H1 (cell line): ENCODE data around the gene TMEM243. TPM values are rescaled to one million over a fixed set of nuclear protein-coding genes. Genes with fewer than 3 reads are reported as not detected.
A peak's percentile ranks its signal among the peaks of the same experiment; 100 is the strongest.

Experiments used
- CTCF ChIA-PET: fragments of 300-600 bp; sonication (Branson Sonifier 250); formaldehyde crosslinking; loops from one replicate; lab custom pipeline; 2021; ENCODE audit not compliant: partially characterized antibody; lab: Charles Lee
- POLR2A ChIA-PET: fragments of 300-600 bp; sonication (Branson Sonifier 250); formaldehyde crosslinking; loops from one replicate; lab custom pipeline; 2021; ENCODE audit warnings: inconsistent platforms; ENCODE audit not compliant: partially characterized antibody; lab: Charles Lee
- DNase-seq, 2 experiments: peaks; one replicate each; pipeline versions ENCODE4 v3.0.0 to v3.0.0-alpha.2; 2010 to 2022; ENCODE audit warnings: low spot score in 2 of 2, low read depth in 1 of 2, mixed read lengths in 1 of 2
- FAIRE-seq: peaks from 2 replicates; lab custom pipeline; 2011; peaks lifted over from hg19 to GRCh38; lab: Jason Lieb, UNC
- H2AFZ ChIP-seq: 2 replicates; pipeline ENCODE4 v1.8.1; 2012; ENCODE audit warnings: low read length, inconsistent platforms
- H2AK5ac ChIP-seq: 2 replicates; pipeline ENCODE4 v1.6.1; 2013; ENCODE audit warnings: low read depth, low read length
- H2BK120ac ChIP-seq: replicated peaks from 2 replicates; pipeline ENCODE3; 2013; ENCODE audit warnings: low read depth, low read length, inconsistent platforms
- H2BK12ac ChIP-seq: 2 replicates; pipeline ENCODE4 v1.6.1; 2013; ENCODE audit warnings: low read depth, low read length
- H2BK15ac ChIP-seq: 2 replicates; pipeline ENCODE4 v1.6.1; 2013; ENCODE audit warnings: low read length
- H2BK20ac ChIP-seq: 2 replicates; pipeline ENCODE4 v1.6.1; 2013; ENCODE audit warnings: low read length
- H2BK5ac ChIP-seq: 2 replicates; pipeline ENCODE4 v1.6.1; 2013; ENCODE audit warnings: low read depth, low read length
- H3K14ac ChIP-seq: 2 replicates; pipeline ENCODE4 v1.6.1; 2013; ENCODE audit warnings: inconsistent platforms; ENCODE audit not compliant: insufficient read length
- H3K18ac ChIP-seq: 2 replicates; pipeline ENCODE4 v1.6.1; 2013; ENCODE audit warnings: low read length; ENCODE audit errors: extremely low read depth
- H3K23ac ChIP-seq: 2 replicates; pipeline ENCODE4 v1.6.1; 2013; ENCODE audit warnings: inconsistent platforms; ENCODE audit not compliant: insufficient read length
- H3K23me2 ChIP-seq: 2 replicates; pipeline ENCODE4 v1.6.1; 2013; ENCODE audit warnings: low read depth, low read length
- H3K27ac ChIP-seq: 2 replicates; pipeline ENCODE4 v1.6.1; 2011; ENCODE audit warnings: low read depth, low read length, inconsistent platforms
- H3K27me3 ChIP-seq, 4 experiments: replicated peaks in 1 of 4; 1 replicate in 1 of 4; 2 replicates in 3 of 4; pipeline versions ENCODE4 v1.6.1 to v1.8.1; 2011 to 2013; ENCODE audit warnings: low read length in 3 of 4, mild to moderate bottlenecking in 3 of 4, inconsistent platforms in 2 of 4, mixed read lengths in 2 of 4, moderate library complexity in 1 of 4; ENCODE audit not compliant: control insufficient read depth in 3 of 4, insufficient read depth in 3 of 4; ENCODE audit errors: extremely low read depth in 1 of 4
- H3K36me3 ChIP-seq, 4 experiments: 2 replicates each; pipeline versions ENCODE4 v1.6.1 to v1.8.1; 2011 to 2013; ENCODE audit warnings: mild to moderate bottlenecking in 4 of 4, low read length in 3 of 4, moderate library complexity in 2 of 4, control low read depth in 1 of 4, inconsistent platforms in 1 of 4; ENCODE audit not compliant: insufficient read depth in 4 of 4, control insufficient read depth in 2 of 4
- H3K4ac ChIP-seq: replicated peaks from 2 replicates; pipeline ENCODE3; 2013; ENCODE audit warnings: low read length, low read depth, mixed read lengths, inconsistent platforms; ENCODE audit not compliant: insufficient read length
- H3K4me1 ChIP-seq, 4 experiments: replicated peaks in 1 of 4; 1 replicate in 1 of 4; 2 replicates in 3 of 4; pipeline versions ENCODE4 v1.6.1 to v1.8.1; 2011 to 2013; ENCODE audit warnings: low read length in 3 of 4, inconsistent platforms in 2 of 4, mixed read lengths in 1 of 4; ENCODE audit not compliant: insufficient read depth in 4 of 4, control insufficient read depth in 3 of 4
- H3K4me2 ChIP-seq, 2 experiments: 2 replicates each; pipeline versions ENCODE4 v1.6.1 to v1.8.1; 2011 to 2013; ENCODE audit warnings: low read depth in 2 of 2, low read length in 2 of 2, control low read depth in 1 of 2, inconsistent platforms in 1 of 2, mild to moderate bottlenecking in 1 of 2; ENCODE audit not compliant: insufficient read depth in 1 of 2
- H3K4me3 ChIP-seq, 4 experiments: fragments of 200-600, 300-600 bp in 1 of 4; sonication (generic), shearing (Covaris generic), sonication (Bioruptor Twin) in 1 of 4; 2 replicates each; pipeline versions ENCODE4 v1.5.1 to v1.8.1; 2011 to 2016; ENCODE audit warnings: low read length in 4 of 4, low read depth in 3 of 4, control low read depth in 2 of 4, inconsistent platforms in 2 of 4, mild to moderate bottlenecking in 2 of 4, mixed read lengths in 1 of 4, moderate library complexity in 1 of 4; ENCODE audit not compliant: insufficient read depth in 2 of 4; ENCODE audit errors: extremely low read depth in 1 of 4
- H3K56ac ChIP-seq: replicated peaks from 2 replicates; pipeline ENCODE3; 2013; ENCODE audit warnings: low read depth, mild to moderate bottlenecking, mixed read lengths, low read length, inconsistent platforms; ENCODE audit not compliant: insufficient read length
- H3K79me1 ChIP-seq: 2 replicates; pipeline ENCODE4 v1.6.1; 2013; ENCODE audit warnings: low read depth, low read length, control low read depth
- H3K79me2 ChIP-seq, 2 experiments: 2 replicates each; pipeline versions ENCODE4 v1.6.1 to v1.8.1; 2012 to 2013; ENCODE audit warnings: low read length in 2 of 2, mild to moderate bottlenecking in 2 of 2, inconsistent platforms in 1 of 2; ENCODE audit not compliant: insufficient read depth in 2 of 2, control insufficient read depth in 1 of 2
- H3K9ac ChIP-seq, 4 experiments: replicated peaks in 1 of 4; 1 replicate in 1 of 4; 2 replicates in 3 of 4; pipeline versions ENCODE4 v1.6.1 to v1.8.1; 2011 to 2013; ENCODE audit warnings: low read depth in 3 of 4, low read length in 3 of 4, control low read depth in 2 of 4, mild to moderate bottlenecking in 2 of 4, moderate library complexity in 2 of 4, inconsistent platforms in 1 of 4; ENCODE audit errors: extremely low read depth in 1 of 4
- H3K9me3 ChIP-seq, 2 experiments: 2 replicates each; pipeline versions ENCODE4 v1.6.1 to v1.8.1; 2012 to 2013; ENCODE audit warnings: mild to moderate bottlenecking in 2 of 2, moderate library complexity in 2 of 2, control low read depth in 1 of 2, inconsistent platforms in 1 of 2, low read depth in 1 of 2, low read length in 1 of 2, mixed read lengths in 1 of 2; ENCODE audit not compliant: insufficient read depth in 2 of 2
- H4K20me1 ChIP-seq, 2 experiments: replicated peaks in 1 of 2; 2 replicates each; pipeline versions ENCODE3 to v1.8.1; 2011 to 2013; ENCODE audit warnings: inconsistent platforms in 2 of 2, low read length in 2 of 2, mild to moderate bottlenecking in 1 of 2; ENCODE audit not compliant: insufficient read depth in 2 of 2, control insufficient read depth in 1 of 2
- H4K5ac ChIP-seq: 2 replicates; pipeline ENCODE4 v1.6.1; 2013; ENCODE audit warnings: low read length, low read depth, mixed read lengths, inconsistent platforms; ENCODE audit not compliant: insufficient read length
- H4K8ac ChIP-seq: 2 replicates; pipeline ENCODE4 v1.8.0; 2013; ENCODE audit warnings: mild to moderate bottlenecking, moderate library complexity, low read length, inconsistent platforms; ENCODE audit not compliant: insufficient read depth; ENCODE audit errors: extremely low read depth
- H4K91ac ChIP-seq: replicated peaks from 2 replicates; pipeline ENCODE3; 2013; ENCODE audit warnings: low read length, mixed read lengths, inconsistent platforms; ENCODE audit not compliant: insufficient read length
- CHD1 ChIP-seq: IDR thresholded peaks from 2 replicates; pipeline ENCODE4 v1.6.1; 2012; ENCODE audit warnings: low read depth, low read length, improper control_type of control experiment
- EGR1 ChIP-seq: IDR thresholded peaks from 2 replicates; pipeline ENCODE4 v1.6.1; 2011; ENCODE audit warnings: low read depth, low read length, borderline replicate concordance
- EZH2 ChIP-seq: fragments of 200-600 bp; sonication (generic); IDR thresholded peaks from 2 replicates; pipeline ENCODE4 v1.7.1; 2012; ENCODE audit warnings: low read depth, mild to moderate bottlenecking, moderate library complexity, low read length, inconsistent platforms; ENCODE audit not compliant: severe bottlenecking
- SP1 ChIP-seq: IDR thresholded peaks from 2 replicates; pipeline ENCODE4 v1.6.1; 2011; ENCODE audit warnings: low read depth, low read length
- WGBS, 2 experiments: shearing (Covaris generic) in 1 of 2; methylation state at CpG; one replicate each; pipeline versions ENCODE4 v1.1.6 to v1.1.7; 2013 to 2015; ENCODE audit warnings: low lambda C conversion rate in 2 of 2, mixed read lengths in 2 of 2, inconsistent platforms in 1 of 2, low coverage in 1 of 2, missing lambda C conversion rate in 1 of 2; ENCODE audit not compliant: insufficient replicate concordance in 2 of 2, insufficient coverage in 1 of 2, insufficient read length in 1 of 2; ENCODE audit errors: extremely low coverage in 1 of 2, missing lambda C conversion rate in 1 of 2; 5-methylcytosine and 5-hydroxymethylcytosine counted together
- polyA plus RNA-seq, 7 experiments: library from polyadenylated mRNA; depleted of rRNA in 3 of 7; stranded (reverse) in 5 of 7; unstranded in 2 of 7; fragments of >200 nt in 5 of 7; fragments of 200-250 nt in 2 of 7; gene quantifications; 1 replicate in 5 of 7; 2 replicates in 1 of 7; 4 replicates in 1 of 7; pipeline versions ENCODE4 v1.2.1 to v1.2.3, GENCODE V29; 2011 to 2013; ENCODE audit warnings: missing spikeins in 2 of 7, mixed read lengths in 2 of 7
- total RNA-seq: library from RNA; stranded (reverse); fragmentation: NEBNext Ultra II Directional; extraction: Animal tissue kit (Norgen Biotek cat#: 25700); gene quantifications from 2 replicates; pipeline ENCODE4 v1.2.1, GENCODE V29; 2021

Gene TMEM243
- total and polyA plus RNA-seq, 2 of the 8 experiments (the other 6 are each of a cell fraction or from before 2014, with no cell fraction given), result 23.7 to 27.6 TPM

- POLR2A ChIA-PET, result interaction anchor here (0.8 to 4.3 kb wide), 28 partner anchors 10 to 514 kb away, joined by 3 to 40 read pairs (median 4); partner anchors contain the start of genes ELAPOR2 and TMEM243
- peak overlapping the region; percentile 58 for H4K91ac ChIP-seq
- H3K23ac ChIP-seq, result no peak overlapping the region
- peak overlapping the region; percentile 99 for H3K27ac ChIP-seq
- H2BK5ac ChIP-seq, result peak overlapping the region; percentile 85
- no peak overlapping the region for H3K14ac ChIP-seq
- H2AFZ ChIP-seq, result peak overlapping the region; percentile 86
- H3K79me2 ChIP-seq, result peaks cover 26 to 44% of the 10 kb centered on the region in 2 experiments; a peak in 3 of 4 replicates
- H2BK120ac ChIP-seq, result no peak overlapping the region
- peak overlapping the region; percentile 95 for H3K18ac ChIP-seq
- peak overlapping the region; percentile 95 to 100 (median 99) for H3K9ac ChIP-seq
- H3K9me3 ChIP-seq, result no peaks in the 10 kb centered on the region
- peaks cover 0 to 4% of the 10 kb centered on the region in 2 experiments for H4K20me1 ChIP-seq
- FAIRE-seq (peak; percentile 52), DNase-seq (no peak)
- H3K79me1 ChIP-seq, result no peaks in the 10 kb centered on the region
- H3K4me3 ChIP-seq, result peak overlapping the region; percentile 72 to 99 (median 82)
- TF ChIP-seq SP1, result 0 out of 2 replicates have a peak, but pooled peaks have one; percentile 4
- 0 out of 2 replicates have a peak, but pooled peaks have one; percentile 48 for TF ChIP-seq CHD1
- no peak for TF ChIP-seq EZH2
- no peak for TF ChIP-seq EGR1
- H3K23me2 ChIP-seq, result peaks cover 2% of the 10 kb centered on the region; the same call in 1 of the 2 replicates
- peaks cover 0 to 15% (median 0%) of the 10 kb centered on the region in 4 experiments; a peak in 1 of 8 replicates for H3K36me3 ChIP-seq
- H2AK5ac ChIP-seq, result no peak overlapping the region; the same call in 1 of the 2 replicates
- peak overlapping the region; percentile 68 to 84 for H3K4me2 ChIP-seq
- peak overlapping the region; percentile 54; the same call in 1 of the 2 replicates for H2BK12ac ChIP-seq
- H3K27me3 ChIP-seq, result no peaks in the 10 kb centered on the region
- 9% methylated on average over 13 of the region's 13 CpGs; no CpG with 5 or more reads in 1 of the 2 experiments for WGBS, 2 experiments
- peak overlapping the region; percentile 100 for H4K5ac ChIP-seq
- H2BK15ac ChIP-seq, result no peak overlapping the region
- H3K4me1 ChIP-seq, result peaks cover 0 to 3% (median 0%) of the 10 kb centered on the region in 4 experiments; a peak in 2 of 7 replicates
- no peak overlapping the region for H3K4ac ChIP-seq
- CTCF ChIA-PET, result interaction anchor here (0.7 to 8.0 kb wide), 4 partner anchors 85 to 240 kb away, joined by 3 to 86 read pairs (median 4); partner anchors contain the start of gene ELAPOR2
- peak overlapping the region; percentile 97; the same call in 1 of the 2 replicates for H4K8ac ChIP-seq
- no peak overlapping the region for H2BK20ac ChIP-seq
- H3K56ac ChIP-seq, result peak overlapping the region; percentile 83
Measured at GRCh38 chr7:87151729-87152111, 67.8 kb downstream of the TMEM243 start.
